Peyer's patch (tissue), 4 donors: ENCODE data around the gene DGKH. TPM values are rescaled to one million over a fixed set of nuclear protein-coding genes. Genes with fewer than 3 reads are reported as not detected.

Source experiments
- DNase-seq, 3 donors: peaks; one replicate each; pipeline ENCODE4 v3.0.0-alpha.2; 2017 to 2019
- H3K27ac ChIP-seq, 4 donors: fragments of 200-600 bp; sonication (generic); one replicate each; pipeline ENCODE4 v1.5.1; 2016 to 2019
- H3K27me3 ChIP-seq, 2 donors: fragments of 200-600 bp; sonication (generic); one replicate each; pipeline ENCODE4 v1.5.1; 2019
- H3K36me3 ChIP-seq, 3 donors: fragments of 200-600 bp; sonication (generic); one replicate each; pipeline ENCODE4 v1.5.1; 2016 to 2019
- H3K4me1 ChIP-seq, 4 donors: fragments of 200-600 bp; sonication (generic); one replicate each; pipeline ENCODE4 v1.5.1; 2016 to 2019
- H3K4me3 ChIP-seq, 4 donors: fragments of 200-600 bp; sonication (generic); 1 replicate in 3 of 4; 2 replicates in 1 of 4; pipeline ENCODE4 v1.5.1; 2016 to 2019; ENCODE audit warnings: mild to moderate bottlenecking in 1 of 4
- H3K9me3 ChIP-seq, 4 donors: fragments of 200-600 bp; sonication (generic); one replicate each; pipeline ENCODE4 v1.5.1; 2016 to 2019; ENCODE audit warnings: mild to moderate bottlenecking in 1 of 4
- CTCF ChIP-seq, 6 experiments: fragments of 450-650 bp in 4 of 6; fragments of 200-600 bp in 2 of 6; sonication (generic) in 1 of 6; IDR thresholded peaks; one replicate each; pipeline ENCODE4 v1.5.1; 2017 to 2019; ENCODE audit warnings: antibody characterized with exemption in 6 of 6, mild to moderate bottlenecking in 3 of 6, moderate library complexity in 1 of 6
- POLR2A ChIP-seq, 2 donors: fragments of 450-650 bp; IDR thresholded peaks; one replicate each; pipeline ENCODE4 v1.5.1; 2017; ENCODE audit warnings: antibody characterized with exemption in 2 of 2, mild to moderate bottlenecking in 2 of 2, moderate library complexity in 2 of 2
- total RNA-seq, 4 donors: library from RNA; depleted of rRNA; stranded (reverse); fragments of >200 nt; gene quantifications; one replicate each; pipeline ENCODE4 v1.1.0, GENCODE V29; 2016

Gene DGKH
- total RNA-seq, 4 donors from 2014 or later = 9.5 to 30.5 (median 18.8) TPM

- peaks cover 0 to 26% (median 2%) of the 10 kb centered on the region in 4 donors for H3K4me1 ChIP-seq
- H3K27me3 ChIP-seq = no peaks in the 10 kb centered on the region
- TF ChIP-seq POLR2A (IDR thresholded peaks at IDR 0.05) = no peak
- no peak for TF ChIP-seq CTCF (IDR thresholded peaks at IDR 0.05)
- no peaks in the 10 kb centered on the region for H3K36me3 ChIP-seq
- DNase-seq = peak in 2 of 3 donors; percentile 54 to 70
- peak within 1 kb of the TSS; percentile 82 to 95 (median 89) for H3K4me3 ChIP-seq
- H3K27ac ChIP-seq = peak within 1 kb of the TSS; percentile 90 to 96 (median 93)
- H3K9me3 ChIP-seq = no peaks in the 10 kb centered on the region
Measured at GRCh38 chr13:42272115-42272803, 223.8 kb downstream of the DGKH start, which contains the start of gene AKAP11. TSS of gene AKAP11 (plus strand) at chr13:42272152. CDS start at chr13:42286349, 14,197 bp downstream.

GRCh38 chr13:42272804-42273175 lies 224.3 kb downstream of the DGKH start:
- peaks cover 0 to 26% (median 2%) of the 10 kb centered on the region in 4 donors for H3K4me1 ChIP-seq
- no peaks in the 10 kb centered on the region for H3K27me3 ChIP-seq
- DNase-seq = no peak
- peak overlapping the region; percentile 82 to 95 (median 89) for H3K4me3 ChIP-seq
- H3K27ac ChIP-seq = peak overlapping the region; percentile 90 to 96 (median 93)
- TF ChIP-seq CTCF (IDR thresholded peaks at IDR 0.05) (no peak), POLR2A (IDR thresholded peaks at IDR 0.05) (no peak)
- no peaks in the 10 kb centered on the region for H3K36me3 ChIP-seq
- H3K9me3 ChIP-seq = no peaks in the 10 kb centered on the region

- TF ChIP-seq POLR2A (IDR thresholded peaks at IDR 0.05) (no peak), CTCF (IDR thresholded peaks at IDR 0.05) (no peak)
- peaks cover 0 to 26% (median 2%) of the 10 kb centered on the region in 4 donors for H3K4me1 ChIP-seq
- H3K27me3 ChIP-seq = no peaks in the 10 kb centered on the region
- no peaks in the 10 kb centered on the region for H3K9me3 ChIP-seq
- H3K27ac ChIP-seq = peak overlapping the region in 2 of 4 donors; percentile 44 to 64
- DNase-seq = no peak
- H3K4me3 ChIP-seq = no peak overlapping the region
- H3K36me3 ChIP-seq = no peaks in the 10 kb centered on the region
Measured at GRCh38 chr13:42274386-42275097, 226.1 kb downstream of the DGKH start.

- peak overlapping the region in 2 of 4 donors; percentile 44 to 64 for H3K27ac ChIP-seq
- H3K4me3 ChIP-seq = no peak overlapping the region
- no peak for TF ChIP-seq POLR2A (IDR thresholded peaks at IDR 0.05)
- no peak for TF ChIP-seq CTCF (IDR thresholded peaks at IDR 0.05)
- peaks cover 0 to 30% (median 2%) of the 10 kb centered on the region in 4 donors for H3K4me1 ChIP-seq
- no peaks in the 10 kb centered on the region for H3K27me3 ChIP-seq
- no peaks in the 10 kb centered on the region for H3K36me3 ChIP-seq
- H3K9me3 ChIP-seq = no peaks in the 10 kb centered on the region
- peak in 1 of 3 donors; percentile 33 for DNase-seq
Measured at GRCh38 chr13:42275098-42275471, 226.6 kb downstream of the DGKH start.

- H3K27ac ChIP-seq = peak overlapping the region in 1 of 4 donors; percentile 64
- H3K4me3 ChIP-seq = no peak overlapping the region
- no peak for DNase-seq
- H3K27me3 ChIP-seq = no peaks in the 10 kb centered on the region
- peaks cover 0 to 30% (median 2%) of the 10 kb centered on the region in 4 donors for H3K4me1 ChIP-seq
- TF ChIP-seq POLR2A (IDR thresholded peaks at IDR 0.05) (no peak), CTCF (IDR thresholded peaks at IDR 0.05) (no peak)
- no peaks in the 10 kb centered on the region for H3K36me3 ChIP-seq
- H3K9me3 ChIP-seq = no peaks in the 10 kb centered on the region
Measured at GRCh38 chr13:42275506-42275905, 227.1 kb downstream of the DGKH start.
